SIG-M5 (cell line): ENCODE data around the gene ZNF143.
"Not testable (repeated sequence)": the region's sequence is repeated elsewhere in the genome, so short reads cannot be mapped to it uniquely, and the experiment has no call there.

Experiments used
- DNase-seq: peaks from one replicate; lab custom pipeline; 2025; lab: John Stamatoyannopoulos, UW

Gene ZNF143

GRCh38 chr11:9460322-9461062 is at the start of gene ZNF143:
ZNF143 (plus strand) TSS chr11:9461012; CDS start chr11:9471309, 10,297 bp downstream.
- DNase-seq, result peak; percentile 94

GRCh38 chr11:9428706-9429105 is 32.1 kb upstream of the ZNF143 start:
- no peak for DNase-seq

- DNase-seq, result no peak
Observed at GRCh38 chr11:9438611-9439010, 22.2 kb upstream of the ZNF143 start.

GRCh38 chr11:9446230-9446629 is 14.6 kb upstream of the ZNF143 start:
- no peak for DNase-seq

- DNase-seq, result no peak
Observed at GRCh38 chr11:9448576-9449352, 12.0 kb upstream of the ZNF143 start.

- not testable (repeated sequence) for DNase-seq
Observed at GRCh38 chr11:9452023-9452422, 8.8 kb upstream of the ZNF143 start.

GRCh38 chr11:9455722-9456121 is 5.1 kb upstream of the ZNF143 start:
- DNase-seq, result no peak

GRCh38 chr11:9459667-9460321 is 1.0 kb upstream of the ZNF143 start:
- DNase-seq, result no peak

GRCh38 chr11:9461063-9461759 is 399 bp downstream of the ZNF143 start:
- DNase-seq, result no peak

GRCh38 chr11:9461760-9462134 is 935 bp downstream of the ZNF143 start:
- DNase-seq, result no peak

GRCh38 chr11:9462172-9462799 is 1.5 kb downstream of the ZNF143 start:
- no peak for DNase-seq

GRCh38 chr11:9462806-9463537 is 2.2 kb downstream of the ZNF143 start:
- DNase-seq, result no peak

- no peak for DNase-seq
Observed at GRCh38 chr11:9470765-9471164, 10.0 kb downstream of the ZNF143 start.

GRCh38 chr11:9473408-9473807 is 12.6 kb downstream of the ZNF143 start:
- DNase-seq, result no peak

GRCh38 chr11:9479899-9480298 is 19.1 kb downstream of the ZNF143 start:
- no peak for DNase-seq

GRCh38 chr11:9489080-9489765 is 28.4 kb downstream of the ZNF143 start:
- DNase-seq, result no peak

- no peak for DNase-seq
Observed at GRCh38 chr11:9490376-9490775, 29.6 kb downstream of the ZNF143 start.

- no peak for DNase-seq
Observed at GRCh38 chr11:9493492-9493891, 32.7 kb downstream of the ZNF143 start.

GRCh38 chr11:9494316-9494715 is 33.5 kb downstream of the ZNF143 start:
- DNase-seq, result no peak

GRCh38 chr11:9495803-9496514 is 35.1 kb downstream of the ZNF143 start:
- DNase-seq, result no peak
